HG02870 (cell line): ENCODE data around the gene ST8SIA5.

Experiments used
- ATAC-seq: cut with Tn5 transposase; IDR thresholded peaks from one replicate; pipeline ENCODE4 v1.9.1; 2021; ENCODE audit warnings: mild to moderate bottlenecking, moderate library complexity; ENCODE audit not compliant: unreplicated experiment

ST8SIA5 gene

GRCh38 chr18:46632401-46633071, 124.3 kb downstream of the ST8SIA5 start:
- ATAC-seq: no peak

GRCh38 chr18:46630991-46631390, 125.9 kb downstream of the ST8SIA5 start:
- ATAC-seq: no peak

GRCh38 chr18:46630160-46630559, 126.7 kb downstream of the ST8SIA5 start:
- no peak for ATAC-seq

GRCh38 chr18:46629361-46629760, 127.5 kb downstream of the ST8SIA5 start:
- no peak for ATAC-seq

- no peak for ATAC-seq
Measured at GRCh38 chr18:46628206-46628605, 128.6 kb downstream of the ST8SIA5 start.

DNA sequence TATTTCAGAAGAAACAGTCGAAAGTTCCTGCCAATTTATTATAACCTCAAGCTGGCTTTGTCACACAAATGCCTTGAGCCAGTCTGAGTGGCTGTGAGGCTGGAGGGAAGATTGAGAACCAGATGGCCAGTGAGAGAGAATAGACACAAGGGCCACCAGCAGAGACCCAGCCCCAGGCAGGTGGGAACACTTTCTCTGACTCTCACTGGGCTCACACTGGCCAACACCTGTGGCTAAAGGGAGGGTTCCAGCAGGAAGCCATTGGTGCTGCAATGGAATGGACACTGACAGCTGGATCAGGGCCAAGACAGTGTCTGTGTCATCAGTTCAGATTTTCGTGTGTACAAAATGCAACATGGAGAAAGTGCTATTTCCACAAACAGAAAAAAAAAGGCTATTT, 129.7 kb downstream of the ST8SIA5 start:
- ATAC-seq: no peak

GRCh38 chr18:46625069-46625468, 131.8 kb downstream of the ST8SIA5 start:
- ATAC-seq: no peak

DNA sequence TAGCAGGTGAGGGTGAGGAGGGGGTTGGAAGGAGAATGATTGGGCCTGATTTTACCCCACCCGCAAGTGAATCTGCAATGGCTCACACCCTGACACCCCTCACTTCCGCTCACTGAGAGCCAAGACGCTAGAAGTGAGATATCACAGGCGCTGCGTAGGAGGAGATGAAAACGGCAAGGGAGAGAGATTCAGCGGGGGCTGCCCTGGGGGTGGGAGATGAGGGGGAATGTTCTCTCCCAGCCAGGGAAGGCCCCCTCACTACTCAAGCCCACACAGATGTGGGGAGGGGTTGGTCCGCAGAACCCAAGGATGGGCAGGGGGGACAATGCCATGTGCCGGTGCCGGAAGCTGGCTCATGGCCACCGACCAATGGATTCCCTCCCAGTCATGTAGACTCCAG, 132.7 kb downstream of the ST8SIA5 start:
- ATAC-seq: no peak

GRCh38 chr18:46623541-46623940, 133.3 kb downstream of the ST8SIA5 start:
- no peak for ATAC-seq

GRCh38 chr18:46622999-46623398, 133.9 kb downstream of the ST8SIA5 start:
- ATAC-seq: no peak

DNA sequence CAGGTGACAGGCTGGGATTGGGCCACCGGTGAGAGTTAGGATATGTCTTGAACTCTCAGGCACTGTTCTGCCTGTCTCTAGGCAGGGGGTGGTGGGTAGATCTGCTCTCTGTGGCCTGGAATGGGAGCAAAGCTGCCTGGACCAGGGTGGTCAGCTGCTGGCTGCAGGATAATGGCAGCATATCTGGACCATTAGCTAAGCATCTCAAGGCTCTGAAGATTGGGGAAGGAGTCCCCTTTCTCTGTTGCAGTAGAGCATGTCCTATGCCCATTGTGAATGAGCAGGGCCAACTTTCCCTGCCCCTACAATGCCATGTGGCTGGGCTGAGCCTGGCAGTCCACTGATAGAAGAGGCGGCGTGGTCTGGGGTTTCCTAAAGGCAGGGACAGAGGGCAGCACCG, 134.4 kb downstream of the ST8SIA5 start:
- no peak for ATAC-seq

DNA sequence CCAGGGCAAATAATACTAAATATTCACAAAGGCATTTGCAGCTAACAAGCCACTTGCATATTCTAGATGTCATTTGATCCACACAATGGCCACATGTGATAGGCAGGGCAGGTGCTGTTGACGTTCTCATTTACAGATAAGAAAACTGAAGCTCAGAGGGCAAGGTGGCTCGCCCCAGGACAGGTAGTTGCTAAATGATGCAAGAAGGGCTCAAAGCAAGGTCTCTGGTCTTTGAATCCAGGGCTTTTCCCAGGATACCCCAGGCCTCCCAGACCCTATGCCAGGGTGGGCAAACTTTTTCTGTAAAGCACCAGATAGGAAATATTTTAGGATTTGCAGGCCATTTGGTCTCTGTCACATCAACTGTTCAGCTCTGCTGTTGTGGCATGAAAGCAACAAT, 135.0 kb downstream of the ST8SIA5 start:
- ATAC-seq: no peak

DNA sequence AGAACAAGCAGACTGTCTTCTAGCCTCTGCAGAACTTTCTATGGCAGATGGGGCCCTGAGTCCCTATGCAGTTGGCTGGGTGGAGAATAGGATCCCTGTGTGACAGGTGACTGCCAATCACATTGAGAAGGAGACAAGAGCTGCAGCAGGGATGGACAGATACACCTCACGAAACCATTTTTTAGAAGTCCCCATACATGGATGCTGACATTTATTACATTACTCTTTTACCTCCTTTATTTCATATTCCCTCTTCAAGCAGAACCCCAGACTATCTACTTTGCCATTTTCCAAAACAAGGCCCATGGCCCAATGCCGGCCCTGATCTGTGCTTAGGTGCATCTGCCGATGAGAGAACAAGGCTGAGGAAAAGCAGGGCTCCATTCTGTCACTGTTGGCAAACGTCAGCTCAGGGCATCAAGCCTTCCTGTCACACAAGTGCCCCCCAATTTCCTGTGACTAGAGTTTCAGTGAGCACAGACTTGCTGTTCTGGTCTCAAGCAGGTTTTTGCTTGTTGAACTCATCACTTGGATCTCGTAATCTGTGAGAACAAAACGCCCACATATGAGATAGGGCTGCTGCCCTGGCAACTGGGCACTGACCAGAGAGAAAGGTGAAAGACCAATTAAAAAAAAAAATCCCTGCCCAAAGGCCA, 135.6 kb downstream of the ST8SIA5 start:
- ATAC-seq: no peak

- no peak for ATAC-seq
Measured at GRCh38 chr18:46619559-46619958, 137.3 kb downstream of the ST8SIA5 start.
